Measurements from ENCODE around the gene PHF10.

- no peak for TF ChIP-seq CTCF (IDR thresholded peaks at IDR 0.05)
- TF ChIP-seq EZH2 (IDR thresholded peaks at IDR 0.05; ENCODE audit: borderline replicate concordance, insufficient read depth, low read depth, low read length, poor library complexity, severe bottlenecking), result no peak
Measured at GRCh38 chr6:169700296-169700695, 24.0 kb downstream of the PHF10 start.
